GM21576 (cell line): ENCODE measurements around the gene GREM1.

ENCODE experiments used
- ATAC-seq: cut with Tn5 transposase; IDR thresholded peaks from one replicate; pipeline ENCODE4 v1.9.1; 2021; ENCODE audit warnings: mild to moderate bottlenecking, moderate library complexity; ENCODE audit not compliant: unreplicated experiment

Gene GREM1

GRCh38 chr15:32717426-32718226 is at the start of gene GREM1:
Gene GREM1 (plus strand): TSS chr15:32718004. CDS start chr15:32730691, 12,687 bp downstream.
- no peak for ATAC-seq

GRCh38 chr15:32668942-32669341 is 48.9 kb upstream of the GREM1 start:
- ATAC-seq, result no peak

- ATAC-seq, result no peak
Measured at GRCh38 chr15:32669896-32670611, 47.8 kb upstream of the GREM1 start.

GRCh38 chr15:32670623-32671022 is 47.2 kb upstream of the GREM1 start:
- ATAC-seq, result no peak

DNA sequence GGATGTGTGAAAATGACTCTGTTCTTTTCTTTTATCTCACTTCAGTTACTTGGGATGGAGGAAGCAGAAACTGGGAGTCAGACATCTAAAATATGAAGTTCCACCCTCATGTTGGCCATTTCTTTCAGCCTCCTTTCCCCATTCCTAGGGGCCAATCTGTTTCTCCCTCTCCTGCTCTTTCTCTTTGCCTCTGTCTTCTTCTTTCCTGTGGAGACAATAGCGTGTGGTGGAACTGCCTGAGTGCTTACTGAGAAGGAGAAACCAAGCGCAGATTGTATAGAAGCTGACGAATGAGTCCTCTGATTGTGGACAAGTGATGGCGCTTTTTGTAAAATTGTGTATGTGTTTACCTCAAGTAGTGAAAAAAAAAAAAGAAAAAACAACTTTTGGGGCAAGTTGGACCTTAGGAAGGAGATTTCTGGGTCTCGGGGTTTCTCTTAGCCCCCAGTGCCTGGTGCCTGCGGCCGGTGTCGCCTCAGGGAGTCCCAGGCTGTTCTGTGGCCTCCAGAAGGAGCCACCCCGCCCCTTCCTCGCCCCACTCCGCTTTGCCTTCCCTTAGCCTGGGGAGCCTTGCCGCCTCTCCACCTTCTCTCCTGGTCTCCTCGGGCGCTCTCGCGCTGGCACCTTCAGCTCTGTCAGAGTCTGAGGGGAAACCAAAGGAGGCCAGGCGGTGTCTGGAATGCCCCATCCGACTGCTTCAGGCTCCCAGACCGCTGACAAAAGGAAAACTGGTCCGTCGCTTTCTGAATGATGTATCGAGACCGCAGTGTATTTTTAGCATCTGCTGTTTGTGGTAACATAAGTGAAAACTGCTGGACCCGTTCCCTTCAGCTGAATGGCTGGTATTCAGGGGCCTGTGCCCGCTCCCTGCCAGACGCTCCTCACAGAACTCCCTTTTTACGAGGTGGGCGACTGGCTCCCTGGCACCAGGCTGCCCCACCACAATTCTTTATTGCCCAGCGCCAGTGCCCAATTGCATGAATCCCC is 46.2 kb upstream of the GREM1 start:
- no peak for ATAC-seq

DNA sequence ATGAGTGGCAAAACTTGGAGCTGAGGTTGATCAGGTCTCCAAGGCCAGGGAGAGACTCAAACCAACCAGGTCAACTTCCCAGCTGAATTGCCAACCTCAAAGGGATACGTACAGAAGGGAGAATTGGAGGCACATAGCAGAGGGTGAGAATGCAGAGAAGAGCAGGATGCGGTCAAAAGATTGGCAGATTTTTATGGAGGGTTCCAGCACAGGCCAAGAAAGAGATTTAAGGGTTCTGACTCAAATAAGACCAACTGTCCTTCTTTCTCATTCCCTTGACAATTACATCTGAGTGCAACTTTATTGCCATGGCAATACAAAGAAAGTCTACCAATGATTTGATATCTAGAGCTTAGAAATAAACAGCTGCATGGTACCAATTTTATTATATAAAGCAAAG is 43.1 kb upstream of the GREM1 start:
- ATAC-seq, result no peak

GRCh38 chr15:32675466-32675865 is 42.3 kb upstream of the GREM1 start:
- no peak for ATAC-seq

GRCh38 chr15:32676169-32676568 is 41.6 kb upstream of the GREM1 start:
- ATAC-seq, result no peak

DNA sequence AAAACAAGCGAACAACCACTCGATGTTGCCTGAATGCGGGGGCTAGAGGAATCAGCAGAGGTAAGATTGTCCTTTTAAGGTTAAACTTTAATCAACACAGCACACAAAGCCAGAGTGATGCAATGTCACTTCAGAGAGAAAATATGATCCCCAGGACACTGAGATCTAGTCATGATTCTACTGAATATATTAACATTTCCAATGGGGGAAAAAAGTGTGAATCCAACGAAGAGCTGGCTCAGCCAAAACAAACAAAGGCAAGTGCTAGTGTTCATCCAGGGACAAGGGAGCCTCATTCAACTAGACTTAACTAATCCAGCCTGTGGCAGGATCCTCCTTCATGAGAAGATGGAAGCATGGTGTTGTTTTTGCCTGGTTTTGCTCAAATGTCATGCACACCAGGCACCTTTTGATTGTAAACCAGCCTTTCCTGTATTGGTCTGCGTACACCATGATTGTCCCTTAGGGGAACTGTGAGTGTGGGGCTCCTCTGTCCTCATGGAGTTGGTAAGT is 40.5 kb upstream of the GREM1 start:
- ATAC-seq, result no peak

- ATAC-seq, result no peak
Measured at GRCh38 chr15:32679298-32679690, 38.5 kb upstream of the GREM1 start.

DNA sequence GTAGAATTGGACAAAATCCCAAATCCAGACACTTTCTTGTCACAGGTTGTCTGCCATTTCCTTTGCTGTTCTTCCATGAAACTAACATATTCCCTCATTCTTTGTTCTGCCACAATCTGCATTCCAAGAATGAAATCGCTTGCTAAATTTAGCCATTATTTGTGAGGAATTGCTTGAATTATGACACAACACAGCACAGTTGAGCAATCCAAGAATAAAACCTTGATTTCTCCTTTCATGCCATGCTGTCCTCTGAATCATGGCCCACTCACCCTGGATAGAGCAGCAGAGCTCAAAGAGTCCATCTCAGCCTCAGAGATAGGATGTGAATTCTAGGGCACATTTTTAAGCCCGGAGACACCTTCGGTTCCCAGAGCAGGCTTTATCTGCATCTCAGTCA is 35.2 kb upstream of the GREM1 start:
- no peak for ATAC-seq

GRCh38 chr15:32682977-32683630 is 34.7 kb upstream of the GREM1 start:
- ATAC-seq, result no peak

DNA sequence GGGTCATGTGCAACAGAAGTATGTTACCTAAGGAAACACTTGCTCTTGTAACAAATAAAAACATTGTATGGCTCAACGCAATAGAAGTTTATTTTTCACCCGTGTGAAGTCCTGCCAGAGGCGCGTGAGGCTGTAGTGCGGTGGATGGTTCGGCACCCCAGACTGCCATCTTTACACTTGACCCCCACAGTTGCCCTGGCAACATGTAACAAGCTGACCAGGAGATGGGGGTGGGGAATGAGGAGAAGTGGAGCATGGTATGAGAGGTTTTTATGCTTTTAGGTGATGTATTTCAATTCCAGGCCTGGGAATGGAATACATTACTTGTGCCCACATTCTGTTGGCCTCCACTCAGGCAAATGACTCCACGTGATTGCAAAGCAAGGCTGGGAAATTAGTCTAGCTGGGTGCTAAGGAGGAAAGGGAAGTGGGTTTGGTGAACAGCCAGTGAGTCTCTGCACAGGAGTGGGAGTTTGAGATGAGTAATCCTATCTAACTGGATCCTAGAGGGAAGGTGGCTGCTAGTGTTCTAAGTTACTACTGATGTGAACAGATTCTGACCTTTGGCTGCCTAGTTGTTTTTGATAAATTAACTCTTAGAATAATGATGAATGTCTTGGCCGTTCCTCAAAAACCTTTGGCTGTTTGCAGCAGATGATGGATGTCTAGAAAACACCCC is 33.8 kb upstream of the GREM1 start:
- no peak for ATAC-seq

- no peak for ATAC-seq
Measured at GRCh38 chr15:32685576-32685975, 32.2 kb upstream of the GREM1 start.

GRCh38 chr15:32687556-32687955 is 30.2 kb upstream of the GREM1 start:
- no peak for ATAC-seq

- ATAC-seq, result no peak
Measured at GRCh38 chr15:32688151-32688639, 29.6 kb upstream of the GREM1 start.

DNA sequence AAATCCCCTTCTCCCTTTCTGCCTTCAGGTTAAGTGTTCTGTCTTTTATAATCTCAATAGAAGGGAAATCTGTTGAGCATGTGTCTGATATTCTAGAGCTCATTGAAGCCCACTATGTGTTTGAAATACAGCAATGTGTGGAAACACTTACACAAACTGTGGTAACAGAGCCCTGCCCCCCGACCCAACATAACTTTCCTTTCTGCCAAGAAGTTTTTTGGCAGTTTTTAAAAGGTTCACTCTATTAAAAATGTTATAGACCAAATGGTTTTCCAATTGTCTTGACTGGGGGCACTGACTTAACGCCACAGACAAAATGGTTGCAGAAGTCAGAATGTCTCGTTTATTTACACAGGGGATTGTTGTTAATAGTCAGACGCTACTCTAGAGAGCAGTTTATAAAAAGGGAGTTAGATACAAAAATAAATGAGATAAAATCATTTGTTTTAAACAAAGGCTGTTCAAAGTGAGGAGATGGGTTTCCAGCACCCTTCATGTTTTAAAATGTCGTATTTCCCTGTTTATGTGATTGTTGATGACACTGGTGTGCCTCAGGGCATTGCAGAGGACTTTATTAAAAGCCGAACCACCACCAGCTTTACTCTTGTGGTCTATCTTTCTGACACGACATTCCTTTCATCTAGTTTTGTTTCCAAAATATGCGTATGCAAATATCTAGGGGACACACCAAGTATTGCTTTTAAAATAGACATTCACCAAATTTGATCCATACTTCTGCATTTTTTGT is 26.7 kb upstream of the GREM1 start:
- no peak for ATAC-seq

- ATAC-seq, result no peak
Measured at GRCh38 chr15:32691689-32692038, 26.1 kb upstream of the GREM1 start.

DNA sequence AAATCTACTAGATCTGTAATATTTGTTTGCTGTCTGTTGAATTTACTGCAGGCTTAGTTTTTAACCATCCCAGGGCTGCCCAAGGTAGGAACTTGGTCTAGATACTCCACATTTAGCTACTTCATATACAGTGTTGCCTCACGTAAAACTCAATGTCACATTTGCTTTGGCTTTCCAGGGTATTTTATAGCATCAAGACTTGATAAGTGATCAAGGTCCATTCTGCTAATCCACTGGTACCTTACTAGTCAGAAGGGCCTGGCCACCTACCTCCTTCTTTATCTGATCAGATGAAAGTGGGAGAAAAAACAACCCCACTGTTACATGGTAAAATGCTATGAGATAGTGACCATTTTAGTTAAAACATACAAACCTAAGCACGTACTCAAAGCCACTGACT is 25.5 kb upstream of the GREM1 start:
- no peak for ATAC-seq
